GM12864 (cell line): ENCODE measurements around the gene DNAAF8.
A peak's percentile ranks its signal among the peaks of the same experiment; 100 is the strongest.

ENCODE experiments used
- DNase-seq: peaks from one replicate; pipeline ENCODE4 v3.0.0-alpha.2; 2011; ENCODE audit warnings: low read depth
- H3K4me3 ChIP-seq: 2 replicates; pipeline ENCODE4 v1.5.1; 2011; ENCODE audit warnings: mild to moderate bottlenecking, low read depth, low read length, control low read depth
- TF ChIP-seq, protein P1 (sequence below): IDR thresholded peaks from 2 replicates; pipeline ENCODE4 v1.5.1; 2011; ENCODE audit warnings: low read depth, mild to moderate bottlenecking, moderate library complexity, low read length, control low read depth, inconsistent platforms; ENCODE audit errors: missing control alignments

Gene DNAAF8

DNA sequence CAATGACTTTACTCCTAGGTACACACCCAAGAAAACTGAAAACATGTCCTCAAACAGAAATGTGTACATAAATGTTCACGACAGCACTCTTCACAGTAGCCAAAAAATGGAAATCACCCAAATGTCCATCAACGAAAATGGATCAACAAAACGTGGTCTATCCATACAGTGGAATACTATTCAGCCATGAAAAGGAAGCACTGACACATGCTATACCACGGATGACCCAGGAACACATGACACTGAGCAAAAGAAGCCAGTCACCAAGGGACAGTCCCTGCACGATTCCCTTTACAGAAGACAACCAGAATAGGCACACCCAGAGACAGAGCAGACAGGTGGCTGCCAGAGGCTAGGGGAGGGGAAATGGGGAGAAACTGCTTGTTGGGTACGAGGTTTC lies 21.4 kb downstream of the DNAAF8 start:
- TF ChIP-seq, protein P1, sequence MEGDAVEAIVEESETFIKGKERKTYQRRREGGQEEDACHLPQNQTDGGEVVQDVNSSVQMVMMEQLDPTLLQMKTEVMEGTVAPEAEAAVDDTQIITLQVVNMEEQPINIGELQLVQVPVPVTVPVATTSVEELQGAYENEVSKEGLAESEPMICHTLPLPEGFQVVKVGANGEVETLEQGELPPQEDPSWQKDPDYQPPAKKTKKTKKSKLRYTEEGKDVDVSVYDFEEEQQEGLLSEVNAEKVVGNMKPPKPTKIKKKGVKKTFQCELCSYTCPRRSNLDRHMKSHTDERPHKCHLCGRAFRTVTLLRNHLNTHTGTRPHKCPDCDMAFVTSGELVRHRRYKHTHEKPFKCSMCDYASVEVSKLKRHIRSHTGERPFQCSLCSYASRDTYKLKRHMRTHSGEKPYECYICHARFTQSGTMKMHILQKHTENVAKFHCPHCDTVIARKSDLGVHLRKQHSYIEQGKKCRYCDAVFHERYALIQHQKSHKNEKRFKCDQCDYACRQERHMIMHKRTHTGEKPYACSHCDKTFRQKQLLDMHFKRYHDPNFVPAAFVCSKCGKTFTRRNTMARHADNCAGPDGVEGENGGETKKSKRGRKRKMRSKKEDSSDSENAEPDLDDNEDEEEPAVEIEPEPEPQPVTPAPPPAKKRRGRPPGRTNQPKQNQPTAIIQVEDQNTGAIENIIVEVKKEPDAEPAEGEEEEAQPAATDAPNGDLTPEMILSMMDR = no peak
- H3K4me3 ChIP-seq = no peak overlapping the region
- no peak for DNase-seq

DNA sequence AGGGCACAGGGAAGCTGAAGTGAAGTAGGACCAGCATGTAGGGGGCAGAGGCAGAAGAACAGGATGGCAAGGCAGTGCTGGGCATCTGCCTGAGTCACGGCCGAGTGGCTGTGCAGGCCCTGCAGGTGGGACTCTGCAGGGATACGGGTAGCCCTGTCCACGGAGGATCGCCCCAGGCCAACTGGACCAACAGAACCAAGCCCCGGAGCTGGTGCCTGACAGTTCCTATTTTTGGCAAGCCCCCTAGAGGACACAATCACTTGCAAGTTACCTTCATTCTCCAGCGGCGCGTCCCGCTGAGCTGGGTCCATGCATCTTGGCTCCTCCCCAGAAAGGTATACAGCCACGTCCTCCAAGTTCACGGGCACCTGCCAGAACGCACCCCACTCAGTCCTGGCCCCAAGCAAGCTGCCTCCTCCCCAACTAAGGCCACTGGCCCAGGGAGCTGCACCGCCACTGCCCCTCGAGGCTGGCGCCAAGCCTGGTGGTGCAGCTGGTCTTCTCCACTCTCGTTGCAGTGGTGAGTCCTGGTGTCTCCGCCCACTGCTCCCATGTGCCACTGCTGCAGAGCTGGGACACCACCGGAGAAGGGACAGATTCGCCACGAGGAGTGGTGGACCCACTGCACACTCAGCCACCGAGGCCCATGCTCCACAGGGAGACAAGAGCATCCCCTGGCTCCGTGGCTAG lies 26.0 kb downstream of the DNAAF8 start:
- TF ChIP-seq, protein P1 = no peak
- no peak overlapping the region for H3K4me3 ChIP-seq
- DNase-seq = no peak

DNA sequence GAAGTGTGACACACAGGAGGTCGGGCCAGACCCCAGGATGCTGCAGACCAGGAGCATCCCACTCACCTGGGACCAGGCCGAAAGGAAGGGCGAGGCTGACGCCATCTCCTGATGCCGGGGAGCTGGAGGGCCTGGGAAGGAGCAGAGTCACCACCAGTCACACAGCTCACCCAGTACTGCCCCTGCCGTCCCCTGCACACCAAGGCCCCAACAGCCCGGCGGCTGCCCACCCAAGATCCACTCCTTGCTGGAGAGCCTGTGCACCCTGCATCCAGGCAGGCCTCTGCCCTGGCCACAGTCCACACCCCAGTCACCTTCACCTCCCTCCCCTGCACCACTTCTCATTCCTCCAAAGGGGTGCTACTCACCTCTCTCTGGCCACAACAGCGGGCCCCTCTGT lies 27.9 kb downstream of the DNAAF8 start:
- H3K4me3 ChIP-seq = no peak overlapping the region
- TF ChIP-seq, protein P1 = no peak
- no peak for DNase-seq

DNA sequence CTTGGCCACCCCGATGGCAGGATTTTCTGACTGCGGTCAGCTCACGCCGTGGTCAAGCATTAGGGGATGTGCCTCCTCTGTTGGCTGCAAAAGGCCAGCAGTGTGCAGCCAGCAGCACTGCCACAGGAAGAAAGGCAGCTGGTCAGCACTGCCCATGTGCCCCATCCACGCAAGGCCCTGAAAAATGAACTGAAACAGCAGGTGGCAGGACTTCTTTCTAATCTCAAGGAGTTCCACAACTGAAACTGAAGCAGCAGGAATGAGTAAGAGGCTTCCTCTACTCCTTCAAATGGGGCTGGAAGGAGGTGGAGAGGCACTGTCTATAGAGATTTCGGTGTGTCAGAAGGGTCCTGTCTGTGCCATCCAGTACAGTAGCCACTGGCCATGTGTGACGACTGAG lies 29.5 kb downstream of the DNAAF8 start:
- TF ChIP-seq, protein P1 = no peak

DNA sequence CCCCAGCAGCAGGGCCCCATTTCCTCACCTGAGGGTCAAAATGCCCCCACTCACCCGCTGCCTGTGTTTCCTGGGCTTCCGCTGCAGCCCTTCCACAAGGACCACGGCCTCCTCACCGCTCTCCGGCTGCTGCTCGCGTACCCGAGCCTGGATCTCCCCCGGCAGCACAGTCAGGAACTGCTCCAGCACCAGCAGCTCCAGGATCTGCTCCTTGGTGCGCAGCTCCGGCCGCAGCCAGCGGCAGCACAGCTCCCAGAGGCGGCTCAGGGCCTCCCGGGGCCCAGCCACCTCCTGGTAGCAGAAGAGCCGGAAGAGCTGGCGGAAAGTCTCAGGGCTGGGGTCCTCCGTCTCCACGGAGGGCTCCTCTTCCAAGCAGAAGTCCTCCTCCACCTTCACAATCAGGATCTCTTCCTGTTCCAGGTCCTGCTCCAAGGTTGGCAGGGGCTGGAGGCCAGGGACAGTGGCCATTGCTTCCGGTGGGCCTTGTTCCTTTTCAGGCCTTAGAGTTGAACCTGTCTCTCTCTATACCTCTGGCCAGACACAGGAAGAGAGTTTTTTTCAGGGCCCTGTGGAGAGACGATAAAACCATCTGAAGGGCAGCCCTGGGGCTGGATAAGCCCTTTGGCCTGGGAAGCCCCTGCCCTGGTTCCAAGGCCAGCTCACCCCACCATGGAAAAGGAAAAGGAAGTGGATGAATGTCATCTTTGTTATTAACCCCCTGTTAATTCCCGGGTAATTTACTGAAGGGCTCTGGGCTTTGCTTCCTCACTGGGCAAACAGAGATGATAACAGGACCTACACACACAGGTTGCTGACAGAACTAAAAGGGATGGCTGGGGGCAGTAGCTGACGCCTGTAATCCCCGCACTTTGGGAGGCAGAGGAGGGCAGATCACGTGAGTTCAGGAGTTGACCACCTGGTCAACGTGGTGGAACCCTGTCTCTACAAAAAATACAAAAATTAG lies 31.5 kb downstream of the DNAAF8 start:
- H3K4me3 ChIP-seq = peak overlapping the region; percentile 85
- TF ChIP-seq, protein P1 = no peak
- DNase-seq = no peak

More for the DNA sequence above, 29.5 kb downstream of the DNAAF8 start:
- no peak for DNase-seq
- H3K4me3 ChIP-seq = no peak overlapping the region

DNA sequence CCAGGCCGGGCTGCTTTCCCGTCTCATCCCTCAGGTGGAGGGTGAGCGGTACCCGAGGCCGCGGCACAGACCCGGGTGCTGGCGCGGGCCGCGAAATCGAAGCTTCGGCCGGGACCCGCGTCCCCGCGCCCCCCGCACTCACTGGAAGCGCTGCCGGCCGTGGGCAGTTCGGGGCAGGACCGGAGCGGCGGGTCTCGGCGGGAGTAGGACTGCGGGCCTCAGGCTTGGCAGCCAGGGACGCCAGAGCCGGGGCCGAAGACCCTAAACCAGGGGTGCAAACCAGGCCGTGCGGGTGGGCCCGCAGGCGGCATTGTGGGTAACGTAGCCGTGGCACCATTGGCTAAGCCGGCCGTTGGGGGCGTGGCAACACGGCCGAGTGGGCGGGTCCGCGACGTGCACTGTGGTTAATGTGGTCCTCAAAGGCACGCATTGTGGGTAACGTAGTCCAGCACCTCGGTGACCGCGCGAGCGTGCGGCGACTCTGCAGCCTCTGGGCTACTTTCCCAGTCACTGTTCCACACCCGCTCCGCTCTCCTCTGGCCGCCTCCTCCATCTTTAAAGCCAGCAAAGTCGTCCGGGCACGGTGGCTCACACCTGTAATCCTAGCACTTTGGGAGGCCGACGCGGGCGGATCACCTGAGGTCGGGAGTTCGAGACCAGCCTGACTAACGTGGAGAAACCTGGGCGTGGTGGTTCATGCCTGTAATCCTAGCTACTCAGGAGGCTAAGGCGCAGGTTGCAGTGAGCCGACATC lies 32.7 kb downstream of the DNAAF8 start, which contains the start of gene ZNF500:
ZNF500 (minus strand) TSS at position 288 of the 754 bp plus-strand sequence. CDS start 1,184 bp downstream, outside the sequence.
- DNase-seq = peak; percentile 85
- TF ChIP-seq, protein P1 = no peak
- peak within 1 kb of the TSS; percentile 85 for H3K4me3 ChIP-seq
